Tibial artery (tissue), 4 donors: ENCODE data around the gene WDR46.
A peak's percentile ranks its signal among the peaks of the same experiment; 100 is the strongest.

Experiments
- DNase-seq, 2 donors: peaks; one replicate each; pipeline ENCODE4 v3.0.0-alpha.2; 2019
- H3K27ac ChIP-seq, 2 donors: fragments of 200-600 bp; sonication (generic) in 1 of 2; 1 replicate in 1 of 2; 2 replicates in 1 of 2; pipeline ENCODE4 v1.5.1; 2018 to 2019; ENCODE audit warnings: mild to moderate bottlenecking in 1 of 2
- H3K27me3 ChIP-seq, 2 donors: fragments of 200-600 bp; sonication (generic) in 1 of 2; one replicate each; pipeline versions ENCODE4 v1.5.1 to v1.6.0; 2016 to 2019
- H3K36me3 ChIP-seq, 3 donors: fragments of 200-600 bp; sonication (generic) in 2 of 3; one replicate each; pipeline ENCODE4 v1.5.1; 2016 to 2019; ENCODE audit warnings: mild to moderate bottlenecking in 2 of 3
- H3K4me1 ChIP-seq, 4 donors: fragments of 200-600 bp; sonication (generic) in 2 of 4; 1 replicate in 3 of 4; 2 replicates in 1 of 4; pipeline ENCODE4 v1.5.1; 2016 to 2019
- H3K4me3 ChIP-seq, 2 donors: fragments of 200-600 bp; sonication (generic) in 1 of 2; 1 replicate in 1 of 2; 2 replicates in 1 of 2; pipeline ENCODE4 v1.5.1; 2018 to 2019; ENCODE audit warnings: mild to moderate bottlenecking in 2 of 2
- H3K9me3 ChIP-seq, 3 donors: fragments of 200-600 bp; sonication (generic) in 1 of 3; one replicate each; pipeline ENCODE4 v1.5.1; 2016 to 2019
- CTCF ChIP-seq, 2 experiments: fragments of 200-600 bp in 1 of 2; fragments of 450-650 bp in 1 of 2; IDR thresholded peaks; one replicate each; pipeline ENCODE4 v1.5.1; 2017 to 2019; ENCODE audit warnings: antibody characterized with exemption in 2 of 2, mild to moderate bottlenecking in 1 of 2, moderate library complexity in 1 of 2
- intact Hi-C: fragments of 100-400 bp; cut with DNase I; formaldehyde crosslinking; loops from one replicate; pipeline ENCODE4 v1.15.0; 2023; ENCODE audit warnings: low total_unique reads

The WDR46 gene, protein sequence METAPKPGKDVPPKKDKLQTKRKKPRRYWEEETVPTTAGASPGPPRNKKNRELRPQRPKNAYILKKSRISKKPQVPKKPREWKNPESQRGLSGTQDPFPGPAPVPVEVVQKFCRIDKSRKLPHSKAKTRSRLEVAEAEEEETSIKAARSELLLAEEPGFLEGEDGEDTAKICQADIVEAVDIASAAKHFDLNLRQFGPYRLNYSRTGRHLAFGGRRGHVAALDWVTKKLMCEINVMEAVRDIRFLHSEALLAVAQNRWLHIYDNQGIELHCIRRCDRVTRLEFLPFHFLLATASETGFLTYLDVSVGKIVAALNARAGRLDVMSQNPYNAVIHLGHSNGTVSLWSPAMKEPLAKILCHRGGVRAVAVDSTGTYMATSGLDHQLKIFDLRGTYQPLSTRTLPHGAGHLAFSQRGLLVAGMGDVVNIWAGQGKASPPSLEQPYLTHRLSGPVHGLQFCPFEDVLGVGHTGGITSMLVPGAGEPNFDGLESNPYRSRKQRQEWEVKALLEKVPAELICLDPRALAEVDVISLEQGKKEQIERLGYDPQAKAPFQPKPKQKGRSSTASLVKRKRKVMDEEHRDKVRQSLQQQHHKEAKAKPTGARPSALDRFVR

DNA sequence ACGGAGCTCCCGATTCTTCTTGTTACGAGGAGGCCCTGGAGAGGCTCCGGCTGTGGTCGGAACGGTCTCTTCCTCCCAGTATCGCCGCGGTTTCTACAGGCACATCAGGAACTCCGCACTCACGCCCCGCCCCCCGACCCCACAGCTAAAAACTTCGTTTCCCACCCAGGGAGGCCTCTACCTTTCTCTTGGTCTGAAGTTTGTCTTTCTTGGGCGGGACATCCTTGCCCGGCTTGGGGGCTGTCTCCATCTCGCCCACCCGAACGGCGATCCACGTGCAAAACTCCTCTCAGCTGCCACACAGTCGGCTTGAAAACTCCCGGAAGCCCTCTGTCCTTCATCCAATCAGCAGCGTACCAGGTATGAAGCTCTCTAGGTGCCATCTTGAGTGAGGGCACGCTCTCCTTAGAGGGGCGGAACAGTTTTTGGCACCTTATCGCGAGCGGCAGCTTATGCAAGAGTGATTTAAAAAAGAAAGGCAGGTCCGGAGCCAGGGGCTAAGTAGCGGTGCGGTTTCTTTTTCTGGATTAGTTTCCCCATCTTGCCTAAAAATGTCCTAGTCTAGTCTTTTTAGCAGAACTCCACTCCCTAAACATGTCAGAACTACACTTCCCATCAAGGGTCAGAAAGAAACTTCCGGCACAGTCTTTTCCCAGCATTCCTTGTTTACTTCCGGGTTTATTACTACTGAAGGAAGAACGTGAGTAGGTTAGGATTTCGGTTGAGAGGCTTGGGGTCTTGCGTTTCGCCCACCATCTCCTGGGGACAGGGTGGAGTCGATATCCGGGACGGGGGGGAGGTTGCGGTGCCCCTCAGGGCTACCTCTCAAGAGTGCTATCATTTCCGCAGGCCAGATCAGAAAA is at the start of gene WDR46, which contains the start of gene PFDN6:
Gene WDR46, minus strand, starts transcription at position 319 of the 863 bp plus-strand sequence. Its CDS starts 69 bp downstream, at position 250.
Gene PFDN6, plus strand, starts transcription at position 681 of the 863 bp plus-strand sequence. CDS start 256 bp downstream, outside the sequence.
- Histone ChIP-seq H3K9me3 (no peaks in the 10 kb centered on the region), H3K4me3 (peak within 1 kb of the TSS; percentile 73 to 79), H3K27me3 (no peaks in the 10 kb centered on the region), H3K4me1 (peaks cover 4 to 25% (median 22%) of the 10 kb centered on the region in 4 donors), H3K27ac (peak within 1 kb of the TSS; percentile 69 to 81), H3K36me3 (peaks cover 34 to 66% (median 54%) of the 10 kb centered on the region in 3 donors)
- peak; percentile 84 to 90 for DNase-seq
- TF ChIP-seq CTCF (IDR thresholded peaks at IDR 0.05): no peak
- intact Hi-C loops: no loop called here

DNA sequence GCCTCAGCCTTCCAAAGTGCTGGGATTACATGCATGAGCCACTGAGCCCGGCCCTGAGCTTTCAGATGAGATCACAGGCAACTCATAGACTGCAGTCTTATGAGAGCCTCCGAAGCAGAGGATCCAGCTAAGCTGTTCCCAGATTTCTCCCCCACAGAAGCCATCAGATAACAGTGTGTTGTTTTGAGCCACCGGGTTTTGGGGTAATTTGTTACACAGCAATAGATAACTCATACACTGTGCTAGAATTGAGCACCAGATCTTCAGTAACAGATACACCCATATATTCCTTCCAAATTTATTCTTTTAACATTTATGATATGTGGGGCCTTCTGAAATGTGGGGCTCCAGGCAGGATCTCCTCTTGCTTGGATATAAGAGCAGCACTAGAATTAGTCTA is 47.5 kb upstream of the WDR46 start:
- Histone ChIP-seq H3K27me3 (no peaks in the 10 kb centered on the region), H3K4me1 (no peaks in the 10 kb centered on the region), H3K4me3 (no peak overlapping the region), H3K36me3 (no peaks in the 10 kb centered on the region), H3K9me3 (no peaks in the 10 kb centered on the region), H3K27ac (no peak overlapping the region)
- no peak for DNase-seq
- intact Hi-C loops: no loop called here
- TF ChIP-seq CTCF (IDR thresholded peaks at IDR 0.05): no peak

DNA sequence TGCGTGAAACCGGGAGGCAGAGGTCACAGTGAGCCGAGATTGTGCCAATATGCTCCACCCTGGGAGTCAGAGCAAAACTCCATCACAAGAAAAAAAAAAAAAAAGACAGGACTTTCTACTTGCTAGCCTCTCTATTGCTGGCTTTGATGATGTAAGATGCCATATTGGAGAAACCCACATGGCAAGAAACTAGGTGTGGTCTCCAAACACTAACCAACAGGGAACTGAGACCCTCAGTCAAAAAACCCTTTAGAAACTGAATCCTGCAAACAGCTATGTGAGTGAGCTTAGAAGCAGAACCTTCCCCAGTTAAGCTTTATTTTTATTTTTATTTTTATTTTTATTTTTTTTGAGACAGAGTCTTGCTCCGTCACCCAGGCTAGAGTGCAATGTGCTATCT is 46.9 kb upstream of the WDR46 start:
- Histone ChIP-seq H3K4me1 (no peaks in the 10 kb centered on the region), H3K9me3 (no peaks in the 10 kb centered on the region), H3K27ac (no peak overlapping the region), H3K36me3 (no peaks in the 10 kb centered on the region), H3K4me3 (no peak overlapping the region), H3K27me3 (no peaks in the 10 kb centered on the region)
- DNase-seq: no peak
- TF ChIP-seq CTCF (IDR thresholded peaks at IDR 0.05): no peak
- intact Hi-C loops: loop anchor here (2.0 kb wide), 1 partner anchor 19 kb away; no protein-coding TSS in a partner anchor

- TF ChIP-seq CTCF (IDR thresholded peaks at IDR 0.05): no peak
- no peaks in the 10 kb centered on the region for H3K4me1 ChIP-seq
- no peak overlapping the region for H3K27ac ChIP-seq
- intact Hi-C loops: loop anchor here (2.0 kb wide), 1 partner anchor 21 kb away; no protein-coding TSS in a partner anchor
- no peak for DNase-seq
- no peaks in the 10 kb centered on the region for H3K36me3 ChIP-seq
- H3K27me3 ChIP-seq: no peaks in the 10 kb centered on the region
- no peaks in the 10 kb centered on the region for H3K9me3 ChIP-seq
- no peak overlapping the region for H3K4me3 ChIP-seq
These were observed 44.6 kb upstream of the WDR46 start for GRCh38 chr6:33333666-33334065.

DNA sequence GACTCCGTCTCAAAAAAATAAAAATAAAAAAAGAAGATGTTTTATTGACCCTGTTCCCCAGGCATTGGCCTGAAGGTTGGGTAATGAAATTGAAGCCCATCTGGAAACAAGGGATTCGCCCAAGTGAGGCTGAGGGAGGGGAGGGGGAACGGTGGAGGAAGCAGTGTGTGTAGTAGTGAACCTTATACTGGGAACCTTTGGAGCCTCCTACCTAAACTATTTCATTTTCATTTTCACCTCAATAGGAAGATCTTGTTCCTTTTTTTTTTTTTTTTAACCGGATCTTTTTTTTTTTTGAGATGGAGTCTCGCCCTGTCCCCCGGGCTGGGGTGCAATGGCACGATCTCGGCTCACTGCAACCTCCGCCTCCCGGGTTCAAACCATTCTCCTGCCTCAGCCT is 41.7 kb upstream of the WDR46 start:
- no peak for TF ChIP-seq CTCF (IDR thresholded peaks at IDR 0.05)
- no peaks in the 10 kb centered on the region for H3K36me3 ChIP-seq
- no peak overlapping the region for H3K27ac ChIP-seq
- H3K27me3 ChIP-seq: no peaks in the 10 kb centered on the region
- DNase-seq: no peak
- no peaks in the 10 kb centered on the region for H3K9me3 ChIP-seq
- H3K4me3 ChIP-seq: no peak overlapping the region
- intact Hi-C loops: no loop called here
- no peaks in the 10 kb centered on the region for H3K4me1 ChIP-seq
